Breast epithelium (tissue), 3 donors: ENCODE data around the gene LARP6.

Source experiments
- CTCF ChIP-seq, 3 donors: fragments of 450-650 bp; IDR thresholded peaks; one replicate each; pipeline ENCODE4 v1.5.1; 2016 to 2017; ENCODE audit warnings: antibody characterized with exemption in 3 of 3, mild to moderate bottlenecking in 3 of 3, moderate library complexity in 3 of 3
- POLR2A ChIP-seq: fragments of 450-650 bp; IDR thresholded peaks from one replicate; pipeline ENCODE4 v1.6.1; 2016; ENCODE audit warnings: antibody characterized with exemption, mild to moderate bottlenecking, moderate library complexity
- POLR2AphosphoS5 ChIP-seq, 3 donors: sonication (generic); formaldehyde crosslinking; IDR thresholded peaks; one replicate each; pipeline ENCODE4 v1.6.1; 2017; ENCODE audit warnings: antibody characterized with exemption in 3 of 3

GRCh38 chr15:70802629-70803028, 51.3 kb downstream of the LARP6 start:
- TF ChIP-seq CTCF (IDR thresholded peaks at IDR 0.05), result no peak
- no peak for TF ChIP-seq POLR2A
- TF ChIP-seq POLR2AphosphoS5 (IDR thresholded peaks at IDR 0.05), result no peak
